ENCODE measurements around the gene PRR23A. TPM values are rescaled to one million over a fixed set of nuclear protein-coding genes. Genes with fewer than 3 reads are reported as not detected.

The PRR23A gene
- total RNA-seq, 1 donor from 2014 or later: not detected

DNA sequence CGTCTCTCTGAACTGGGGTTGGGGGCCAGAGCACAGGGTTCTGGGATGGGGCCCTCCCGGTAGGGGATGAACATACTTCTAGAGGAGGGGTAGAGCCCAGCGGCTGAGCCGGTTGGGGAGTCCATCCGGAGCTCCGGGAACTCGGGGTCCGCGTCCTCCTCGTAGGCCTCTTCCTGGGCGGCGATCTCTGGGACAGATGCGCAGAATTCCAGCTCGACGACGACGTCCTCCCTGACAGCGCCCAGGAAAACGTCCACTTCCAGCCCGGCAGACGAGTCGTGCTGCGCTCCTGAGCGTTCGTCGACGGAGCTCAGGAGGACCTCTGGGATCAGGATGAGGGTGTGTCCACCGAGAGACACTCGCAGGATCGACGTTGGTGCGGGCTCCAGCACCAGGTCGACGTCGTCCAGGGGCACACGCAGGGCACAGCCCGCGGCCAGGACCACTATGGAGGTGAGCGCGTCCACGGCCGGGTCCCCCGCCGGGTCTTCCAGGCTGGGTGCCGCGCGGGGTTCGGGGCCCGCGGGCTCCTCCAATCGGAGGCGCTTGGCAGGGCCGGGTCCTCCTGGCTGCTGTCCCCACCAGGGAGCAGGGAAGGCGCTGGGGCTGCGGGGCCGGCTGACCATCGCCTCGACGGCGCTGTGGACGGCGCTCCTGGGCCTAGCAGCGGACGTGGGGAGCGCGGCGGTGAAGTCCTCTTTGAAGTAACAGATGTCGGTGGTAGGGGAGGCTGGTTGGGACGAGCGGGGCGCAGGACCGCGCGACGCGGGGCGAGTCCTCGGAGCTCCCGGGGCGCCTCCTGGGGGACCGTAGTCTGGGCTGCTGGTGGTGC, 14.2 kb upstream of the PRR23A start:
- no peak for DNase-seq (ENCODE audit: low spot score)
- TF ChIP-seq, protein P1, sequence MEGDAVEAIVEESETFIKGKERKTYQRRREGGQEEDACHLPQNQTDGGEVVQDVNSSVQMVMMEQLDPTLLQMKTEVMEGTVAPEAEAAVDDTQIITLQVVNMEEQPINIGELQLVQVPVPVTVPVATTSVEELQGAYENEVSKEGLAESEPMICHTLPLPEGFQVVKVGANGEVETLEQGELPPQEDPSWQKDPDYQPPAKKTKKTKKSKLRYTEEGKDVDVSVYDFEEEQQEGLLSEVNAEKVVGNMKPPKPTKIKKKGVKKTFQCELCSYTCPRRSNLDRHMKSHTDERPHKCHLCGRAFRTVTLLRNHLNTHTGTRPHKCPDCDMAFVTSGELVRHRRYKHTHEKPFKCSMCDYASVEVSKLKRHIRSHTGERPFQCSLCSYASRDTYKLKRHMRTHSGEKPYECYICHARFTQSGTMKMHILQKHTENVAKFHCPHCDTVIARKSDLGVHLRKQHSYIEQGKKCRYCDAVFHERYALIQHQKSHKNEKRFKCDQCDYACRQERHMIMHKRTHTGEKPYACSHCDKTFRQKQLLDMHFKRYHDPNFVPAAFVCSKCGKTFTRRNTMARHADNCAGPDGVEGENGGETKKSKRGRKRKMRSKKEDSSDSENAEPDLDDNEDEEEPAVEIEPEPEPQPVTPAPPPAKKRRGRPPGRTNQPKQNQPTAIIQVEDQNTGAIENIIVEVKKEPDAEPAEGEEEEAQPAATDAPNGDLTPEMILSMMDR (IDR thresholded peaks at IDR 0.05; ENCODE audit: unreplicated experiment): no peak
- Mint-ChIP-seq H3K36me3 (ENCODE audit: low read depth, unreplicated experiment) (peaks cover 6% of the 10 kb centered on the region), H3K4me1 (ENCODE audit: unreplicated experiment) (no peaks in the 10 kb centered on the region), H3K27ac (ENCODE audit: unreplicated experiment) (no peak overlapping the region), H3K9me3 (ENCODE audit: unreplicated experiment) (no peaks in the 10 kb centered on the region), H3K27me3 (ENCODE audit: unreplicated experiment) (no peaks in the 10 kb centered on the region), H3K4me3 (ENCODE audit: unreplicated experiment) (no peak overlapping the region)

DNA sequence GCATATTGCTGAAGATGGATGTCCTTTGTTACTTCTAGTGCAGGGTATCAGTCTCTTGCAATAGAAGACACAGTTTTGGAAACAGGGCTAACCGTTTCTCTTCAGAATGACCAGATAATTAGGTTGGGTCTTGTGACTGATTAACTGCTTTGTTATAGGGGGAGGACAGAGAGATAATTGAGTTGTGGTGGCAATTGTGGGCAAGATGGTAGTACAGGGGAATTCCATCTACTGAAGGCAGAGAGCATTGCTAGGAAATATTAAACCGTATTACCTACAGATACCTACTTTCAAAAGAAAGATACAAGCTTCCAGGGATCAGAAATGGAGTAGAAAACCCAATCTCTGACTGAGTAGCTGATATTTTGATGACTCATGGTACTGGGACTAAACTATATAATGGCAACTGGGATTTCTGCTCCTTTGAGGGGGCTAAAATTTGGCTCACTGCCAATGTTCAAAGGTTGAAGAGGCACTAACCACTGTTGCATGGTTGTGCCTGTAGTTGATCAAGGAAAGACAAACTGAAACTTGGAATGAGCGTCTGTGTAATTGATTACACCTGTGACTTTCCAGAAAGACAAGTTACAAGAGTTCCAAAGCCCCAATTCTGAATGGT, 10.5 kb upstream of the PRR23A start:
- H3K27ac Mint-ChIP-seq (ENCODE audit: unreplicated experiment): no peak overlapping the region
- TF ChIP-seq, protein P1 (IDR thresholded peaks at IDR 0.05; ENCODE audit: unreplicated experiment): no peak
- peaks cover 6% of the 10 kb centered on the region for H3K36me3 Mint-ChIP-seq (ENCODE audit: low read depth, unreplicated experiment)
- no peaks in the 10 kb centered on the region for H3K4me1 Mint-ChIP-seq (ENCODE audit: unreplicated experiment)
- no peaks in the 10 kb centered on the region for H3K27me3 Mint-ChIP-seq (ENCODE audit: unreplicated experiment)
- no peak for DNase-seq (ENCODE audit: low spot score)
- H3K9me3 Mint-ChIP-seq (ENCODE audit: unreplicated experiment): no peaks in the 10 kb centered on the region
- H3K4me3 Mint-ChIP-seq (ENCODE audit: unreplicated experiment): no peak overlapping the region

DNA sequence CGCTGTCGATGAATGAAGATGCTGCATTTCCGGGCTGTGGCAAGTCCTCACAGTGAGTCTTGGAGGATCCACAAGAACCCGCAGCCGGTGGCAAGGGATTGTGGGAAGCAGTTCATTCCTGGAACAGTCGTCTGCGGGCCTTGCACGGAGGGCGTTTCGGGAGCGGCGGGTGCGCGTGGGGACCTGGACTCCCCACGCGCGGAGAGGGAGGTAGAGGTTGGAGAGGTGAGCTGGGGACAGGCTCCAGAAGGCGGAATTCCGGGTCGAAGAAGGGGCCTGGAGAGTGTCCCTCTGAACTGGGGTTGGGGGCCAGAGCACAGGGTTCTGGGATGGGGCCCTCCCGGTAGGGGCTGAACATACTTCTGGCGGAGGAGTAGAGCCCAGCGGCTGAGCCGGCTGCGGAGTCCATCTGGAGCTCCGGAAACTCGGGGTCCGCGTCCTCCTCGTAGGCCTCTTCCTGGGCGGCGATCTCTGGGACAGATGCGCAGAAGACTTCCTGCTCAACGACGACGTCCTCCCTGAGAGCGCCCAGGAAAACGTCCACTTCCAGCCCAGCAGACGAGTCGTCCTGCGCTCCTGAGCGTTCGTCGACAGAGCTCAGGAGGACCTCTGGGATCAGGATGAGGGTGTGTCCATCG, 593 bp downstream of the PRR23A start:
- TF ChIP-seq, protein P1 (IDR thresholded peaks at IDR 0.05; ENCODE audit: unreplicated experiment): no peak
- Mint-ChIP-seq H3K36me3 (ENCODE audit: low read depth, unreplicated experiment) (peaks cover 6% of the 10 kb centered on the region), H3K27ac (ENCODE audit: unreplicated experiment) (no peak overlapping the region)

DNA sequence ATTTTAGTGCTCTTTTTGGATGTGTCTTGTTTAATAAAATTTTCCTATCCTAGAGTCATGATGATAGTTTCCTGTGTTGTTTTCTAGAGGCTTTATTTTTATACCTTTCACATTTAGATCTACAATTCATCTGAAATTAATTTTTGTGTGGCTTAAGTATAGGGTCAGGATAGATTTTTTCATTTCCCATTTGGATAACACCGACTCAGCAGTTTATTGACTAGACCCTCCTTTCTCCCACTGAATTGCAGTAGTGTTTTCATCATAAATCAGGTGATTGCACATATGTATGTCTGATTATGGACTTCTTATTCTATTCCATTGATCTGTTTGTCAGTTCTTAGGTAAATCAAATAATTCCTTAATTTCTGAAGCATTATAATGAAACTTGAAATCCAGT, 10.4 kb downstream of the PRR23A start:
- DNase-seq (ENCODE audit: low spot score): no peak
- no peak overlapping the region for H3K4me3 Mint-ChIP-seq (ENCODE audit: unreplicated experiment)
- no peaks in the 10 kb centered on the region for H3K4me1 Mint-ChIP-seq (ENCODE audit: unreplicated experiment)
- H3K9me3 Mint-ChIP-seq (ENCODE audit: unreplicated experiment): no peaks in the 10 kb centered on the region
- H3K36me3 Mint-ChIP-seq (ENCODE audit: low read depth, unreplicated experiment): no peaks in the 10 kb centered on the region
- H3K27me3 Mint-ChIP-seq (ENCODE audit: unreplicated experiment): no peaks in the 10 kb centered on the region
- H3K27ac Mint-ChIP-seq (ENCODE audit: unreplicated experiment): no peak overlapping the region
- TF ChIP-seq, protein P1 (IDR thresholded peaks at IDR 0.05; ENCODE audit: unreplicated experiment): no peak

More for the DNA sequence above, 593 bp downstream of the PRR23A start:
- Mint-ChIP-seq H3K9me3 (ENCODE audit: unreplicated experiment) (peaks cover 4% of the 10 kb centered on the region), H3K27me3 (ENCODE audit: unreplicated experiment) (no peaks in the 10 kb centered on the region), H3K4me1 (ENCODE audit: unreplicated experiment) (no peaks in the 10 kb centered on the region), H3K4me3 (ENCODE audit: unreplicated experiment) (no peak overlapping the region)
- no peak for DNase-seq (ENCODE audit: low spot score)

All from endothelial cell (in vitro differentiated cells).